H1 (cell line): ENCODE measurements around the gene ETFB.

Source experiments
- EP300 ChIP-seq, 2 experiments: IDR thresholded peaks; 1 replicate in 1 of 2; 2 replicates in 1 of 2; pipeline ENCODE4 v1.6.1; 2011 to 2012; ENCODE audit warnings: low read depth in 2 of 2, low read length in 2 of 2, mild to moderate bottlenecking in 2 of 2, borderline replicate concordance in 1 of 2, inconsistent platforms in 1 of 2, moderate library complexity in 1 of 2
- EZH2 ChIP-seq: fragments of 200-600 bp; sonication (generic); IDR thresholded peaks from 2 replicates; pipeline ENCODE4 v1.7.1; 2012; ENCODE audit warnings: low read depth, mild to moderate bottlenecking, moderate library complexity, low read length, inconsistent platforms; ENCODE audit not compliant: severe bottlenecking
- MAFK ChIP-seq: IDR thresholded peaks from 2 replicates; pipeline ENCODE4 v1.6.1; 2012; ENCODE audit warnings: low read depth, mild to moderate bottlenecking, improper control_type of control experiment, low read length
- POLR2A ChIP-seq, 2 experiments: IDR thresholded peaks; 1 replicate in 1 of 2; 2 replicates in 1 of 2; pipeline ENCODE4 v1.6.1; 2011; ENCODE audit warnings: low read depth in 2 of 2, low read length in 2 of 2, mild to moderate bottlenecking in 2 of 2; ENCODE audit errors: control extremely low read depth in 1 of 2
- SUZ12 ChIP-seq: fragments of 200-600 bp; sonication (generic); IDR thresholded peaks from 2 replicates; pipeline ENCODE4 v1.6.1; 2012; ENCODE audit warnings: mild to moderate bottlenecking, inconsistent platforms, low read length, moderate library complexity, mixed read lengths
- TBP ChIP-seq: IDR thresholded peaks from 2 replicates; pipeline ENCODE4 v1.6.1; 2011; ENCODE audit warnings: low read depth, low read length, improper control_type of control experiment
- TF ChIP-seq, protein P1 (sequence below), 3 experiments: IDR thresholded peaks; 1 replicate in 2 of 3; 2 replicates in 1 of 3; pipeline versions ENCODE4 v1.5.1 to v1.6.1; 2011; ENCODE audit warnings: low read length in 3 of 3, mild to moderate bottlenecking in 3 of 3, inconsistent platforms in 2 of 3, low read depth in 1 of 3, moderate library complexity in 1 of 3; ENCODE audit not compliant: insufficient read depth in 1 of 3; ENCODE audit errors: control extremely low read depth in 1 of 3
- TF ChIP-seq, protein P2 (sequence below): IDR thresholded peaks from 2 replicates; pipeline ENCODE4 v1.6.1; 2012; ENCODE audit warnings: inconsistent platforms

DNA sequence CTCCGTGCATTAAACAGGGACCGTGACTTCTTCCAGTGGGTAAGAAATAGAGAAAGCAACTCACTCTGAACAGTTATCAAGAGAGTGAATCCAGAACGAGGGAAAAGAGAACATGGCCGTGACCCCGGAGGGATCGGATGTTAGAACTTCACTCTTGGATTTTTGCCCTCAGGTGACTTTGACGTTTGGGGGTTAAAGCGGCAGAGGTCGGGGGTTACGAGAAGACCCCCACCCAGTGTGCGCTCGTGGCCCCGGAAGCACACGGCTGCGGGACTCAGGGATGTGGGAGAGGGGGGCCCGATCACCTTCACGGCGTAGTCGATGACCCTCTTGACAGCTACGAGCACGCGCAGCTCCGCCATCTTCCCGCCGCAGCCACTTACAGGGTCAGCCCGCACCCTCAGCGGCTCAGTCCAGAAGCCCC lies at the start of gene ETFB:
- TF ChIP-seq, protein P1, sequence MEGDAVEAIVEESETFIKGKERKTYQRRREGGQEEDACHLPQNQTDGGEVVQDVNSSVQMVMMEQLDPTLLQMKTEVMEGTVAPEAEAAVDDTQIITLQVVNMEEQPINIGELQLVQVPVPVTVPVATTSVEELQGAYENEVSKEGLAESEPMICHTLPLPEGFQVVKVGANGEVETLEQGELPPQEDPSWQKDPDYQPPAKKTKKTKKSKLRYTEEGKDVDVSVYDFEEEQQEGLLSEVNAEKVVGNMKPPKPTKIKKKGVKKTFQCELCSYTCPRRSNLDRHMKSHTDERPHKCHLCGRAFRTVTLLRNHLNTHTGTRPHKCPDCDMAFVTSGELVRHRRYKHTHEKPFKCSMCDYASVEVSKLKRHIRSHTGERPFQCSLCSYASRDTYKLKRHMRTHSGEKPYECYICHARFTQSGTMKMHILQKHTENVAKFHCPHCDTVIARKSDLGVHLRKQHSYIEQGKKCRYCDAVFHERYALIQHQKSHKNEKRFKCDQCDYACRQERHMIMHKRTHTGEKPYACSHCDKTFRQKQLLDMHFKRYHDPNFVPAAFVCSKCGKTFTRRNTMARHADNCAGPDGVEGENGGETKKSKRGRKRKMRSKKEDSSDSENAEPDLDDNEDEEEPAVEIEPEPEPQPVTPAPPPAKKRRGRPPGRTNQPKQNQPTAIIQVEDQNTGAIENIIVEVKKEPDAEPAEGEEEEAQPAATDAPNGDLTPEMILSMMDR (IDR thresholded peaks at IDR 0.05; ENCODE audit: control extremely low read depth in 1 of 3, insufficient read depth in 1 of 3, low read depth in 1 of 3, low read length in 3 of 3): no peak
- TF ChIP-seq SUZ12: no peak
- no peak; a peak in 1 of 3 replicates for TF ChIP-seq POLR2A (IDR thresholded peaks at IDR 0.05; ENCODE audit: control extremely low read depth in 1 of 2, low read depth in 2 of 2, low read length in 2 of 2)
- TF ChIP-seq, protein P2, sequence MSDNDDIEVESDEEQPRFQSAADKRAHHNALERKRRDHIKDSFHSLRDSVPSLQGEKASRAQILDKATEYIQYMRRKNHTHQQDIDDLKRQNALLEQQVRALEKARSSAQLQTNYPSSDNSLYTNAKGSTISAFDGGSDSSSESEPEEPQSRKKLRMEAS: peak; percentile 90
- TF ChIP-seq MAFK: no peak
- no peak for TF ChIP-seq TBP
- no peak for TF ChIP-seq EP300 (IDR thresholded peaks at IDR 0.05; ENCODE audit: borderline replicate concordance in 1 of 2, low read depth in 2 of 2, low read length in 2 of 2)
- TF ChIP-seq EZH2: no peak
